HG03095 (cell line): ENCODE results near the gene GNAS.

Source experiments
- ATAC-seq: cut with Tn5 transposase; IDR thresholded peaks from one replicate; pipeline ENCODE4 v1.9.1; 2021; ENCODE audit warnings: moderate library complexity; ENCODE audit not compliant: unreplicated experiment

Gene GNAS

GRCh38 chr20:58895448-58896180 is 43.1 kb downstream of the GNAS start:
- no peak for ATAC-seq

DNA sequence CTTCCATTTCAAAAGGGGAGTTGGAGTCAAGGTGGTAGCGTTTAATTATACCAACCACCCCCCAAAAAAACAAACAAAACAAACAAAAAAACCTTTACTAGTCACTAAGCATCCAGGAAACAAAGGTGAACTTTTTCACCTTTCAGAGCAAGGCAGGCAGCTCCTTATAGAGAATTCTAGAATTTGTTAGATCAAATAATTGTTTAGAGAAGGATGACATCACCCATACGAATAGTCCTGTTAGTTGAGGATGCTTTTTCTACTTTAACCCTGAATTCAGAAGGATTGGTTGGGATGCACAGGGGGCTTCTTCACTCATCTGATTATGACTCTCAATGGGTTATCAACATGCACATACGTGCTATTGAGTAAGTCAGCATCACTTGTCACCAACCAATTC is 44.3 kb downstream of the GNAS start:
- no peak for ATAC-seq

- no peak for ATAC-seq
Measured at GRCh38 chr20:58897488-58897887, 45.0 kb downstream of the GNAS start.

DNA sequence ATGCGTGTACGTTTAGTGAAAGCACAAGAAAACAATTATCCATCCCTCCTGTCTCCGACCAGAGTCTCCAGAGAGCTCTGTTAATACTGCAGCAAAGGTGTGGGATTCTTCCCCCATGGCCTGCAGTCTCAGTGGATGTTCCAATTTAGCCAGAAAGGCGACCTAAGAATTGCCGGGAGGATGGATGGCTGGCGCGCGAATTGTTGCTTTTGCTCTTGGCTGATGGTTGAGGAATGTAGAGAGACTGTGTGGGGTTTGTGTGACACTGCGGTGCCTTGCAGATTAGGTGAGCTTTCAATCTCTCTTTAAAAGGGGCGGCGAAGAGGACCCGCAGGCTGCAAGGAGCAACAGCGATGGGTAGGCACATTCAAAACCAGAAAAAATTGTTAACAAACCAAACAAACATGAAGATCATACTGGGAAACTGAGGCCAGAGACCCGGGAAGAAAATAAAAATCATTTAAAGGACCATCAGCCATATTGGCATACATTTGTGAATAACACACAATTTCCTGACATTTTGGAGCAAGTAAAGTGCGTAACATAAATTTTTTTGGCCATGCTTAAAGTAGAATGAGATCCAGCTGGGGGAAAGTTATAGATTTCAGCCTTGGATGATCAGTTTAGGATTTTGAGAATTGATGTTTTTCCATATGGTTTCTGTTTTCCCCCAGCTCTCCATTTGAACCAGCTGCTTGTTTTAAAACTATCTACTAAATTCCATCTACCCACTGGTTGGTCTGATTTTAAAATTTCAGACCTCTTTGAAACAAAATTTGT is 46.3 kb downstream of the GNAS start:
- ATAC-seq, result no peak

- ATAC-seq, result no peak
Measured at GRCh38 chr20:58899512-58899911, 47.0 kb downstream of the GNAS start.

DNA sequence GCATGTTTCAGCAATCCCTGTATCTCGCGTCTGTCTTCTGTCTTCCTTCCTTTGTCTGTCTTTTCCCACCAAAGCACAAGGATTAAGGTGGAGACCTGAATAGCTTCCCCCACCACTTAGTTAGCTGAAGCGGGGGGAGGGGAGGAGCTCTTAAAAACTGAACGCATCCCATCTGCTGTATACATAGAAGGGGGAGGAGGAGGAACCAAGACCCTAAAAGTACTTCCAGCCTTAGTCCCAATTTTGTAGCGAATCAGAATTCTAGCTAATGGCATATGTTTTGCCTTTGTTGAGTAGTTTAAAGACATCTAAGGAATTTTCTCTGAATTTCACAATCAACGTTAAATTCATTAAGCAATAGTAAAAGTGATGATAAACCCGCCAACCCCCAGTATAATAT is 47.9 kb downstream of the GNAS start:
- ATAC-seq, result no peak

- ATAC-seq, result no peak
Measured at GRCh38 chr20:58901488-58902402, 49.2 kb downstream of the GNAS start.

DNA sequence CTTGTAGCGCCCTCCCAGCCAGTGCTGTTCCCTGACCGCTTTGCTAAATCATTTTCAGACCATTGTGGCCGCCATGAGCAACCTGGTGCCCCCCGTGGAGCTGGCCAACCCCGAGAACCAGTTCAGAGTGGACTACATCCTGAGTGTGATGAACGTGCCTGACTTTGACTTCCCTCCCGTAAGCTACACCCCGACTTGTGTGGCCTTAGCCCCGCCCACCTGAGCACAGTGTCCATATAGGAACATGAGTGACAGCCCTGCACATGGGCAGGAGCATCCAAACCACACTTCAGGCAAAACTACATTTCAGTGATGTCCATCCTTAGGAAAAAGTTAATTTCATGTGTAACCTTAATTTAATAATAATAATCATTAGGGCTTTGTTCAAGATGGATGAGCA is 51.1 kb downstream of the GNAS start:
- no peak for ATAC-seq

DNA sequence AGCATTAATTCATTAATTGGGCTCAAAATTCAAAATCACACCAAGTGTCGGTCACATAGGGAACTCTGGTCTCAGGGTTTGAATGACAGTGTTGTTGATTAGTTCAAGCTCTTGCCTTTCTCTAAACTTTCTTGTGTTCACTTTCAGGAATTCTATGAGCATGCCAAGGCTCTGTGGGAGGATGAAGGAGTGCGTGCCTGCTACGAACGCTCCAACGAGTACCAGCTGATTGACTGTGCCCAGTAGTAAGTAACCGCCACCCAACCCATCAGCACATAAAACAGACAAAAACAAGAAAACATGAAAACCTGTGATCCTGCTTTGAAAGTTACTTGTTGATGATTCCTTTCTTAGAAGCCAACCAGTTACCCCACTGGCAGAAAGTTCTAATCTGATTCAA is 52.7 kb downstream of the GNAS start:
- no peak for ATAC-seq

GRCh38 chr20:58906111-58906510 is 53.6 kb downstream of the GNAS start:
- ATAC-seq, result no peak

DNA sequence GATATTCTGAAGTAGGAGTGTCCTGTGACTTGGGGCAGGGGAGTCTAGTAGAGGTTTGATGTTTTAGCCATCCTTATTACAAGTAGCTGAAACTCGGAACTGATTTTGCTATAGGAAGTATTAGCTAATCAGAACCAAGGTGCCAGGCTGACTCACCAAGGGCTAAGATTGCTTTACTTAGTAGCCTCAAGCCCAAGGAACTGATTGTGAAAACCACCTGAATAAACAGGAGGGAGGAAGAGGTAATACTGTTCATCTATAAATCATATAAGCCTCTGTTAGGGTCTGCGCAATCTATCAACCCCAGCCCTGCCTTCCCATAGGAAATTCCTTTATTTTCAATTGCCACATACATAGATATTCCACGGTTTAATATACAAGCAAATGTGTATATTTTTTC is 54.4 kb downstream of the GNAS start:
- no peak for ATAC-seq

DNA sequence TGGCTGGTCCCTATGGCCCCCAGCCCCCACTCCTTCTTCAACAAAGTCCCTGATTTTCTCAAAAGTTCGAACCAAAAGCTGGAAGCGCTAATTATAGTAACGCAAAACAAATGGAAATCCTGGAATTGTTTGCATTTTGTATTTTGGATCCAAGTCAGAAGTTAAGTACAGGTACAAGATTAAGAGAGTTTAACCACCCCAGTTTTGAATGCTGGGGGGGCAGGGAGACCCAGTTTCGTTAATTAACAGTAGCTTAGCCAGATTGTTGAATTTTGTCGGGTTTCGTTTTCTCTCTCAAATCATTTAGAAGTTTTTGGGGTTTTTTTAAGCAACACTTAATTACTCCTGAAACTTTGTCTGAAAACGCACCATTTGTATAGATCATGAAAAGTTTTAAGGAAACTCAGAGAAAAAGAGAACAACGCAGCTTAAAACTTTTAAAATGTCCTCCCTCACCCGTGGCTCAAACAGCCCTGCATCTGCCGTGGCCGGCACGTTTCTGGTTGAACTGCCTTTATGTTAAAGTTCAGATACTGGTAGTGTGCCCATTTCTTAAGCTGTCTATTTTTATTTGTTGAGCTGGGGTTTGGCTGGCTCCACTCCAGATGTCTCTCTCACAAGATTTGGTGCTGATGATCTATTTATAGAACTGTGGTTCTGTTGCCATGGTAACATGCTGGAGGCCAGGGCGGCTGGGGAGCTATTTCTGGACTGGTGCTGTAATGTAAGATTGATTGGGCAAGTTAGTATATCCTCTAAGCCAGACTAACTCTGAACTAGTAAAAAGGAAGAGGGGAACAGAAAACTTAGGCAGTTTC is 55.0 kb downstream of the GNAS start:
- peak; percentile 85 for ATAC-seq

- no peak for ATAC-seq
Measured at GRCh38 chr20:58908221-58908620, 55.7 kb downstream of the GNAS start.

- ATAC-seq, result no peak
Measured at GRCh38 chr20:58908941-58909340, 56.4 kb downstream of the GNAS start.

GRCh38 chr20:58909585-58909984 is 57.1 kb downstream of the GNAS start:
- no peak for ATAC-seq

DNA sequence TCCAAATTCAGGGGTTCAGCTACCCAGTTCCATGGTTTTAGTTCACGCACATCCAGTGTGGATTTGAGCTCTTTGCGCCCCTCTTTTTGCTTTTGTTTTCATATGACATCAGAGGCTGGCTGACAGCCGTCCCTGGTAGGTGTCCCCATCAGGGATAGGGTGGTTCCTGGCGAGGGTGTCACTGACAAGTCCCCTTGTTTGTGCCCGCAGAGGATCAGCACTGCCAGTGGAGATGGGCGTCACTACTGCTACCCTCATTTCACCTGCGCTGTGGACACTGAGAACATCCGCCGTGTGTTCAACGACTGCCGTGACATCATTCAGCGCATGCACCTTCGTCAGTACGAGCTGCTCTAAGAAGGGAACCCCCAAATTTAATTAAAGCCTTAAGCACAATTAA is 58.0 kb downstream of the GNAS start:
- no peak for ATAC-seq

- no peak for ATAC-seq
Measured at GRCh38 chr20:58911309-58911708, 58.8 kb downstream of the GNAS start.

- no peak for ATAC-seq
Measured at GRCh38 chr20:58911970-58912369, 59.5 kb downstream of the GNAS start.

GRCh38 chr20:58913079-58913478 is 60.6 kb downstream of the GNAS start:
- no peak for ATAC-seq

DNA sequence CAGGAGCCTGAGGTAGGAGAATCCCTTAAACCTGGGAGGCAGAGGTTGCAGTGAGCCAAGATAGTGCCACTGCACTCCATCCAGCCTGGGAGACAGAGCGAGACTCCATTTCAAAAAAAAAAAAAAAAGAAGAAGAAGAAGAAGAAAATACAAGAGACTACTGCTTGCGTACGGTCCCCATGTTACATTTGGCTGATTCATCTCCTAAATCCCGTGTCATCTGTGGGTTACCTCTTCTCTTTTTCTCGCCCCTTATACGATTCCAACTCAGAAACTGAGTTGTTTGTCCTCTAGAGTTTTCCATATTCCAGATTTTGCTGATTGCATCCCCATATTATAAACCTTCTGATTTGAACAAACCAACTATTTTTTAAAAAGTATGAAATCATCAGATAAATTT is 66.1 kb downstream of the GNAS start:
- no peak for ATAC-seq

- ATAC-seq, result no peak
Measured at GRCh38 chr20:58921564-58921963, 69.0 kb downstream of the GNAS start.
